AG09319 (cell line): ENCODE results near the gene DDX6.
"Not testable (repeated sequence)": the region's sequence is repeated elsewhere in the genome, so short reads cannot be mapped to it uniquely, and the experiment has no call there.

ENCODE experiments used
- DNase-seq: peaks from one replicate; pipeline ENCODE4 v3.0.0-alpha.2; 2010; ENCODE audit warnings: low read depth; ENCODE audit errors: extremely low read depth
- CTCF ChIP-seq: IDR thresholded peaks from 2 replicates; pipeline ENCODE4 v1.5.1; 2011; ENCODE audit warnings: low read depth, mild to moderate bottlenecking, inconsistent platforms, low read length, moderate library complexity

The DDX6 gene

GRCh38 chr11:118718562-118718961 lies 72.4 kb downstream of the DDX6 start:
- DNase-seq: not testable (repeated sequence)

GRCh38 chr11:118717733-118718132 lies 73.2 kb downstream of the DDX6 start:
- not testable (repeated sequence) for DNase-seq

GRCh38 chr11:118717221-118717620 lies 73.7 kb downstream of the DDX6 start:
- DNase-seq: not testable (repeated sequence)

GRCh38 chr11:118715837-118716260 lies 75.1 kb downstream of the DDX6 start:
- no peak for DNase-seq
- no peak for TF ChIP-seq CTCF

GRCh38 chr11:118715245-118715831 lies 75.6 kb downstream of the DDX6 start:
- no peak for TF ChIP-seq CTCF
- DNase-seq: no peak

GRCh38 chr11:118714816-118715215 lies 76.1 kb downstream of the DDX6 start:
- no peak for DNase-seq

GRCh38 chr11:118714416-118714815 lies 76.5 kb downstream of the DDX6 start:
- not testable (repeated sequence) for DNase-seq

More at GRCh38 chr11:118714816-118715215, 76.1 kb downstream of the DDX6 start:
- no peak for TF ChIP-seq CTCF

- DNase-seq: no peak
- TF ChIP-seq CTCF: no peak
Measured at GRCh38 chr11:118708296-118708695, 82.7 kb downstream of the DDX6 start.

- no peak for DNase-seq
- TF ChIP-seq CTCF: no peak
Measured at GRCh38 chr11:118706546-118706825, 84.5 kb downstream of the DDX6 start.
